ENCODE data around the gene TJP1. TPM values are rescaled to one million over a fixed set of nuclear protein-coding genes. Genes with fewer than 3 reads are reported as not detected.

The TJP1 gene
- polyA plus RNA-seq, 1 donor (not counting 4 experiments of a cell fraction or from before 2014, with no cell fraction given) = 54.7 TPM

DNA sequence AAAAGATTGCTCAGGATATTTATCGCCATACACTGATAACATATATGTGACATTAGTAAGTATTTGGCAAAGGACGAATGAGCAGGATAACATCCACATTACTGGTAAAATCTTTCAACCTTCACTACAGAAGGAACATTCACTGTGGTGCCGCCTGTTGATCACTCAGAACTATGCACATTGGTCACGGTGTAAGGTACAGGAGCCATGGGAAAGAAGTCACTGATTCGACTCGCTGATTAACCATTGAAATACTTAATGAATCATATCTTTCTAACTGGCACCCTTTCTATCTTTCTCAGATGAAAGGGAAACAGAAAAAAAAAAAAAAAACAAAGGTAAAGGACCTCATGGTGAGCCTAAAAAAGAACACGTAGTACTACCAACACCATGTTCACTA, 68.8 kb downstream of the TJP1 start:
- H3K36me3 ChIP-seq (ENCODE audit: control insufficient read depth in 2 of 2, extremely low read depth in 1 of 2, insufficient read depth in 2 of 2, low read length in 2 of 2) = peaks cover 2 to 11% of the 10 kb centered on the region in 2 experiments
- no peak for FAIRE-seq
- TF ChIP-seq EZH2 (IDR thresholded peaks at IDR 0.05; ENCODE audit: low read length) = no peak
- TF ChIP-seq, protein P1, sequence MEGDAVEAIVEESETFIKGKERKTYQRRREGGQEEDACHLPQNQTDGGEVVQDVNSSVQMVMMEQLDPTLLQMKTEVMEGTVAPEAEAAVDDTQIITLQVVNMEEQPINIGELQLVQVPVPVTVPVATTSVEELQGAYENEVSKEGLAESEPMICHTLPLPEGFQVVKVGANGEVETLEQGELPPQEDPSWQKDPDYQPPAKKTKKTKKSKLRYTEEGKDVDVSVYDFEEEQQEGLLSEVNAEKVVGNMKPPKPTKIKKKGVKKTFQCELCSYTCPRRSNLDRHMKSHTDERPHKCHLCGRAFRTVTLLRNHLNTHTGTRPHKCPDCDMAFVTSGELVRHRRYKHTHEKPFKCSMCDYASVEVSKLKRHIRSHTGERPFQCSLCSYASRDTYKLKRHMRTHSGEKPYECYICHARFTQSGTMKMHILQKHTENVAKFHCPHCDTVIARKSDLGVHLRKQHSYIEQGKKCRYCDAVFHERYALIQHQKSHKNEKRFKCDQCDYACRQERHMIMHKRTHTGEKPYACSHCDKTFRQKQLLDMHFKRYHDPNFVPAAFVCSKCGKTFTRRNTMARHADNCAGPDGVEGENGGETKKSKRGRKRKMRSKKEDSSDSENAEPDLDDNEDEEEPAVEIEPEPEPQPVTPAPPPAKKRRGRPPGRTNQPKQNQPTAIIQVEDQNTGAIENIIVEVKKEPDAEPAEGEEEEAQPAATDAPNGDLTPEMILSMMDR (optimal IDR thresholded peaks at IDR 0.05 in 1 of 3, IDR thresholded peaks at IDR 0.05 in 1 of 3, conservative IDR thresholded peaks at IDR 0.05 in 1 of 3; ENCODE audit: extremely low read depth in 1 of 3, insufficient read depth in 2 of 3, low read length in 3 of 3) = no peak

DNA sequence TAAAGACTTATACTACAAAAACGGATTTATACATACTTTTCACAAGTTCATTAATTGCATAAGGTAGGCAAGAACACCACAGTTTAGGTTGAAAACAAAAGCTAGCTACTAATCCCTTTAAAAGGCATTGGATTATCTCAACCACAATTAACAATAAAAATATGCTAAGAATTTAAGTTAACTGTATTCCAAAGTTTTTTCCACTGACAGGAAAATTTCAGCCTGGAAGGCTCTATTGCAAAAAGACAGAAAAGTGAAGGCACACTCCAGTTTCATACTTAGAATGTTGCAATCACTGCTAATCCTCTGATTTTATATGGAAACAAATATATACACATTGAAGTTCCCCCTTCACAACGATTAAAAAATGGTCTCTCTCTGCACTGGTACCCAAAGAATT, 71.5 kb downstream of the TJP1 start:
- H2AFZ ChIP-seq (ENCODE audit: control insufficient read depth, low read length) = no peak overlapping the region
- TF ChIP-seq, protein P1 (optimal IDR thresholded peaks at IDR 0.05 in 1 of 3, IDR thresholded peaks at IDR 0.05 in 1 of 3, conservative IDR thresholded peaks at IDR 0.05 in 1 of 3; ENCODE audit: extremely low read depth in 1 of 3, insufficient read depth in 2 of 3, low read length in 3 of 3) = no peak
- TF ChIP-seq EZH2 (IDR thresholded peaks at IDR 0.05; ENCODE audit: low read length) = no peak
- peaks cover 2 to 8% of the 10 kb centered on the region in 2 experiments for H3K36me3 ChIP-seq (ENCODE audit: control insufficient read depth in 2 of 2, extremely low read depth in 1 of 2, insufficient read depth in 2 of 2, low read length in 2 of 2)
- no peak overlapping the region for H3K4me3 ChIP-seq (ENCODE audit: control insufficient read depth in 2 of 3, extremely low read depth in 1 of 3, insufficient read depth in 2 of 3, low read depth in 1 of 3, low read length in 3 of 3)
- H3K4me2 ChIP-seq (ENCODE audit: control insufficient read depth, extremely low read depth, insufficient read depth, low read depth, low read length) = no peak overlapping the region
- DNase-seq (ENCODE audit: low read depth, low spot score) = no peak
- no peak for FAIRE-seq
- no peak overlapping the region for H3K27ac ChIP-seq (ENCODE audit: control insufficient read depth, insufficient read depth, low read length)
- no peaks in the 10 kb centered on the region for H3K27me3 ChIP-seq (ENCODE audit: control insufficient read depth, extremely low read depth, insufficient read depth, low read length)
- H3K79me2 ChIP-seq (ENCODE audit: control insufficient read depth, insufficient read depth, low read length) = peaks cover 12% of the 10 kb centered on the region
- dilution Hi-C loops (cut with MboI; ENCODE audit: extremely low pct_ligation_motif_present, low sequenced_read_pairs) = no loop called here
- no peaks in the 10 kb centered on the region for H3K4me1 ChIP-seq (ENCODE audit: control insufficient read depth, extremely low read depth, insufficient read depth, low read length)
- no peaks in the 10 kb centered on the region for H4K20me1 ChIP-seq (ENCODE audit: control insufficient read depth, extremely low read depth, insufficient read depth, low read length)
- H3K9me1 ChIP-seq (ENCODE audit: control insufficient read depth, extremely low read depth, insufficient read depth, low read length) = no peaks in the 10 kb centered on the region
- no peaks in the 10 kb centered on the region for H3K9me3 ChIP-seq (ENCODE audit: control insufficient read depth, low read depth, low read length)
- H3K9ac ChIP-seq (ENCODE audit: control insufficient read depth, extremely low read depth, insufficient read depth, low read length) = no peak overlapping the region

More for the DNA sequence above, 68.8 kb downstream of the TJP1 start:
- H3K9me3 ChIP-seq (ENCODE audit: control insufficient read depth, low read depth, low read length) = no peaks in the 10 kb centered on the region
- H3K4me2 ChIP-seq (ENCODE audit: control insufficient read depth, extremely low read depth, insufficient read depth, low read depth, low read length) = no peak overlapping the region
- H3K27me3 ChIP-seq (ENCODE audit: control insufficient read depth, extremely low read depth, insufficient read depth, low read length) = no peaks in the 10 kb centered on the region
- H3K9me1 ChIP-seq (ENCODE audit: control insufficient read depth, extremely low read depth, insufficient read depth, low read length) = no peaks in the 10 kb centered on the region
- no peak overlapping the region for H3K4me3 ChIP-seq (ENCODE audit: control insufficient read depth in 2 of 3, extremely low read depth in 1 of 3, insufficient read depth in 2 of 3, low read depth in 1 of 3, low read length in 3 of 3)
- H4K20me1 ChIP-seq (ENCODE audit: control insufficient read depth, extremely low read depth, insufficient read depth, low read length) = no peaks in the 10 kb centered on the region
- dilution Hi-C loops (cut with MboI; ENCODE audit: extremely low pct_ligation_motif_present, low sequenced_read_pairs) = no loop called here
- H3K4me1 ChIP-seq (ENCODE audit: control insufficient read depth, extremely low read depth, insufficient read depth, low read length) = peaks cover 22% of the 10 kb centered on the region
- H3K27ac ChIP-seq (ENCODE audit: control insufficient read depth, insufficient read depth, low read length) = no peak overlapping the region
- H3K9ac ChIP-seq (ENCODE audit: control insufficient read depth, extremely low read depth, insufficient read depth, low read length) = no peak overlapping the region
- DNase-seq (ENCODE audit: low read depth, low spot score) = no peak
- no peak overlapping the region for H2AFZ ChIP-seq (ENCODE audit: control insufficient read depth, low read length)
- peaks cover 19% of the 10 kb centered on the region for H3K79me2 ChIP-seq (ENCODE audit: control insufficient read depth, insufficient read depth, low read length)
